HG03196 (cell line): ENCODE data around the gene MAN1C1.
A peak's percentile ranks its signal among the peaks of the same experiment; 100 is the strongest.

Experiments
- ATAC-seq: cut with Tn5 transposase; IDR thresholded peaks from one replicate; pipeline ENCODE4 v1.9.1; 2021; ENCODE audit not compliant: unreplicated experiment

MAN1C1 gene

GRCh38 chr1:25811384-25812082 lies 194.9 kb downstream of the MAN1C1 start:
- no peak for ATAC-seq

- ATAC-seq = no peak
These were observed 196.6 kb downstream of the MAN1C1 start for GRCh38 chr1:25813071-25813733.

GRCh38 chr1:25813734-25814471 lies 197.3 kb downstream of the MAN1C1 start:
- ATAC-seq = no peak

GRCh38 chr1:25814549-25815087 lies 198.0 kb downstream of the MAN1C1 start:
- no peak for ATAC-seq

GRCh38 chr1:25815208-25816111 lies 198.9 kb downstream of the MAN1C1 start:
- no peak for ATAC-seq

GRCh38 chr1:25816112-25816718 lies 199.6 kb downstream of the MAN1C1 start:
- ATAC-seq = no peak

- no peak for ATAC-seq
These were observed 201.4 kb downstream of the MAN1C1 start for GRCh38 chr1:25817840-25818501.

GRCh38 chr1:25818569-25818968 lies 202.0 kb downstream of the MAN1C1 start:
- ATAC-seq = no peak

- peak; percentile 74 for ATAC-seq
These were observed 203.1 kb downstream of the MAN1C1 start, which contains the start of gene MTFR1L for GRCh38 chr1:25819491-25820246. Gene MTFR1L, plus strand, starts transcription at chr1:25819954. Its CDS starts 3,151 bp downstream, at chr1:25823105.

- peak; percentile 43 for ATAC-seq
These were observed 203.9 kb downstream of the MAN1C1 start for GRCh38 chr1:25820247-25821111.

- no peak for ATAC-seq
These were observed 204.5 kb downstream of the MAN1C1 start for GRCh38 chr1:25821112-25821476.

GRCh38 chr1:25821630-25822091 lies 205.1 kb downstream of the MAN1C1 start:
- ATAC-seq = no peak

- ATAC-seq = no peak
These were observed 209.0 kb downstream of the MAN1C1 start for GRCh38 chr1:25825605-25826004.

GRCh38 chr1:25826571-25826970 lies 210.0 kb downstream of the MAN1C1 start:
- no peak for ATAC-seq

GRCh38 chr1:25828491-25828890 lies 211.9 kb downstream of the MAN1C1 start:
- no peak for ATAC-seq

- no peak for ATAC-seq
These were observed 212.5 kb downstream of the MAN1C1 start for GRCh38 chr1:25829046-25829445.

GRCh38 chr1:25831569-25832196 lies 215.1 kb downstream of the MAN1C1 start:
- no peak for ATAC-seq
